ENCODE data around the gene AFG1L. TPM values are rescaled to one million over a fixed set of nuclear protein-coding genes. Genes with fewer than 3 reads are reported as not detected.
A peak's percentile ranks its signal among the peaks of the same experiment; 100 is the strongest.
"Not testable (repeated sequence)": the region's sequence is repeated elsewhere in the genome, so short reads cannot be mapped to it uniquely, and the experiment has no call there.

Gene AFG1L
- total and polyA plus RNA-seq, 12 donors: 2.5 to 13.5 (median 6.6) TPM

- Histone ChIP-seq H3K27me3 (no peaks in the 10 kb centered on the region), H3K27ac (no peak overlapping the region), H3K9me3 (replicated peaks in 1 of 3) (no peaks in the 10 kb centered on the region), H3K36me3 (replicated peaks in 1 of 2) (no peaks in the 10 kb centered on the region), H3K4me1 (replicated peaks in 1 of 2) (peaks cover 10 to 13% of the 10 kb centered on the region in 2 donors), H3K4me3 (no peak overlapping the region)
- intact Hi-C loops (cut with DNase I): no loop called here
- TF ChIP-seq, protein P1, sequence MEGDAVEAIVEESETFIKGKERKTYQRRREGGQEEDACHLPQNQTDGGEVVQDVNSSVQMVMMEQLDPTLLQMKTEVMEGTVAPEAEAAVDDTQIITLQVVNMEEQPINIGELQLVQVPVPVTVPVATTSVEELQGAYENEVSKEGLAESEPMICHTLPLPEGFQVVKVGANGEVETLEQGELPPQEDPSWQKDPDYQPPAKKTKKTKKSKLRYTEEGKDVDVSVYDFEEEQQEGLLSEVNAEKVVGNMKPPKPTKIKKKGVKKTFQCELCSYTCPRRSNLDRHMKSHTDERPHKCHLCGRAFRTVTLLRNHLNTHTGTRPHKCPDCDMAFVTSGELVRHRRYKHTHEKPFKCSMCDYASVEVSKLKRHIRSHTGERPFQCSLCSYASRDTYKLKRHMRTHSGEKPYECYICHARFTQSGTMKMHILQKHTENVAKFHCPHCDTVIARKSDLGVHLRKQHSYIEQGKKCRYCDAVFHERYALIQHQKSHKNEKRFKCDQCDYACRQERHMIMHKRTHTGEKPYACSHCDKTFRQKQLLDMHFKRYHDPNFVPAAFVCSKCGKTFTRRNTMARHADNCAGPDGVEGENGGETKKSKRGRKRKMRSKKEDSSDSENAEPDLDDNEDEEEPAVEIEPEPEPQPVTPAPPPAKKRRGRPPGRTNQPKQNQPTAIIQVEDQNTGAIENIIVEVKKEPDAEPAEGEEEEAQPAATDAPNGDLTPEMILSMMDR (IDR thresholded peaks at IDR 0.05): no peak
- TF ChIP-seq POLR2A (IDR thresholded peaks at IDR 0.05): no peak
- WGBS, 4 donors: 70 to 87% (median 75%) methylated on average over 1 of the region's 1 CpG
- no peak for DNase-seq
Measured at GRCh38 chr6:108448481-108448880, 153.6 kb downstream of the AFG1L start.

DNA sequence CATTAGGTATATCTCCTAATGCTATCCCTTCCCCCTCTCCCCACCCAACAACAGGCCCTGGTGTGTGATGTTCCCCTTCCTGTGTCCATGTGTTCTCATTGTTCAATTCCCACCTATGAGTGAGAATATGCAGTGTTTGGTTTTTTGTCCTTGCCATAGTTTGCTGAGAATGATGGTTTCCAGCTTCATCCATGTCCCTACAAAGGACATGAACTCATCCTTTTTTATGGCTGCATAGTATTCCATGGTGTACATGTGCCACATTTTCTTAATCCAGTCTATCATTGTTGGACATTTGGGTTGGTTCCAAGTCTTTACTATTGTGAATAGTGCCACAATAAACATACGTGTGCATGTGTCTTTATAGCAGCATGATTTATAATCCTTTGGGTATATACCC is 154.9 kb downstream of the AFG1L start:
- 100% methylated on average over 1 of the region's 1 CpG; no CpG with 5 or more reads in 3 of the 4 donors for WGBS, 4 donors
- intact Hi-C loops (cut with DNase I); H3K9me3 ChIP-seq (replicated peaks in 1 of 3): not testable (repeated sequence)

DNA sequence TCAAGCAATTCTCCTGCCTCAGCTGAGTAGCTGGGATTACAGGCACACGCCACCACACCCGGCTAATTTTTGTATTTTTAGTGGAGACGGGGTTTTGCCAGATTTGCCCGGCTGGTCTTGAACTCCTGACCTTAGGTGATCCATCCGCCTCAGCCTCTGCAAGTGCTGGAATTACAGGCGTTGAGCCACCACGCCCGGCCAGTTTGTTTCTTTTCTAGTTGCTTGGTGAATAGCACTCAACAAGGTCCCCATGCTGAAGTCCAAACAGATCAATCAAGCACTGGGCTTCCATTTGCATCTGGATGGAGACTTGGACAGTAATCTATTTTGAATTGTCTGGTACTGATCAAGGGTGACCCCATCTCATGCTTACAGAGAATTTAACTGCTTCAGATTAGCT is 157.0 kb downstream of the AFG1L start:
- H3K27ac ChIP-seq: no peak overlapping the region
- H3K27me3 ChIP-seq: no peaks in the 10 kb centered on the region
- no peak overlapping the region for H3K4me3 ChIP-seq
- H3K9me3 ChIP-seq (replicated peaks in 1 of 3): no peaks in the 10 kb centered on the region
- H3K36me3 ChIP-seq (replicated peaks in 1 of 2): no peaks in the 10 kb centered on the region
- peaks cover 16 to 21% of the 10 kb centered on the region in 2 donors for H3K4me1 ChIP-seq (replicated peaks in 1 of 2)
- intact Hi-C loops (cut with DNase I): no loop called here
- 91 to 96% (median 94%) methylated on average over 8 of the region's 8 CpGs for WGBS, 4 donors
- DNase-seq: no peak
- no peak for TF ChIP-seq POLR2A (IDR thresholded peaks at IDR 0.05)
- TF ChIP-seq, protein P1 (IDR thresholded peaks at IDR 0.05): no peak

More for the DNA sequence above, 154.9 kb downstream of the AFG1L start:
- H3K36me3 ChIP-seq (replicated peaks in 1 of 2); H3K4me3 ChIP-seq; H3K27me3 ChIP-seq; H3K27ac ChIP-seq; DNase-seq: not testable (repeated sequence)
- peaks cover 16 to 21% of the 10 kb centered on the region in 2 donors for H3K4me1 ChIP-seq (replicated peaks in 1 of 2)

DNA sequence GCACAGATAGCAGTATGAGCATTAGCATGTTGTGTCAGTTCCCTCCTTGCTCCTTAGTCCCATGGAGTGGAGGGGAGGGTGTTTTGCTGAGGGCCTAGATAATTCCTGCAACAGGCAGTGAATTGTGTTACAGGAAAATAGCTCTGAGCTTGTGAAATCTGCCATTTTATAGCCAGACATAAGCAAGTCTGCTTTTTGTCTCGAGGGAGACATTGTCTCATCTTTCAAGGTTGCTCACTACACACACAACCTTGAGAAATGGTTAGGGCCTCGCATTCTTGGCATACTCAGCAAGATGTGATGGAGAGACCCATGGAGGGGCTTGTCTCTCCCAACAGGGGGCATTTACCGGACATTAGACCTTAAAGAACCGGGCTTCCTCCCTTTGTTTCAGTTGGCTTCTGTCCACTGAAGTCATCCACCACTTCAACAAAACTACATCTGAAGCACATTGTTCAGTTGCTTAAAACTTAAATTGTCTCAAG is 157.9 kb downstream of the AFG1L start:
- WGBS, 4 donors: 30 to 46% (median 34%) methylated on average over 4 of the region's 4 CpGs
- Histone ChIP-seq H3K36me3 (replicated peaks in 1 of 2) (no peaks in the 10 kb centered on the region), H3K27ac (peak overlapping the region in 2 of 5 donors; percentile 23 to 30), H3K27me3 (no peaks in the 10 kb centered on the region), H3K9me3 (replicated peaks in 1 of 3) (no peaks in the 10 kb centered on the region), H3K4me3 (no peak overlapping the region), H3K4me1 (replicated peaks in 1 of 2) (peaks cover 16 to 21% of the 10 kb centered on the region in 2 donors)
- intact Hi-C loops (cut with DNase I): no loop called here
- peak in 2 of 7 donors; percentile 13 to 16 for DNase-seq
- TF ChIP-seq, protein P1 (IDR thresholded peaks at IDR 0.05): no peak
- TF ChIP-seq POLR2A (IDR thresholded peaks at IDR 0.05): no peak

DNA sequence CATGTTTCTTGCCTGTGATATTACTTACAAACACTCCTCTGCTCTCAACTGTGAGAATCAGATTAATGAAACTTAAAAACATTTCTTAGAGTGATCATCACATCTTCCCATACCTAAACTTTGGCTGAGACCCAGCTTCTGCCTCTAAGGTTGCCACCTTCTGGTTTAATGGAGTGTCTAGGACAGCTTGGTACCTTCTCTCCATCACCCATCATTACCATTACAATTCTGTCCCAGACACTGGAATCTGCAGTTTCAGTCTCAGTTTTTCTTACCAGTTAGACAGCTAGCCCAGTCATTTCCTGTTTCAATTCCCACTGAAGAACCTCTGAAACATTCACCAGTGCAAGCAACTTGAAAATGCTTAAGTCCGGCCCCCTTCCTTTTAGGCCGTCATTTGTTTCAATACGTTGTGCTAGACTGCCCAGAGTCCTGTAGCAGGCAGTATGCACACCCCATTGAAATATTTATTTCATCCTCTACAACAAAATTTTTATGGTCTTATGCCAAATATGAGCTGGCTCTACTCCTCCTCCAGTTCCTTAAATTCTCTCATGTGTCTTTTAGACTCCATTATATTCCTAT is 158.8 kb downstream of the AFG1L start:
- no peaks in the 10 kb centered on the region for H3K27me3 ChIP-seq
- intact Hi-C loops (cut with DNase I): no loop called here
- no peak for TF ChIP-seq POLR2A (IDR thresholded peaks at IDR 0.05)
- TF ChIP-seq, protein P1 (IDR thresholded peaks at IDR 0.05): no peak
- peak in 1 of 7 donors; percentile 7 for DNase-seq
- no peaks in the 10 kb centered on the region for H3K36me3 ChIP-seq (replicated peaks in 1 of 2)
- peaks cover 16 to 21% of the 10 kb centered on the region in 2 donors for H3K4me1 ChIP-seq (replicated peaks in 1 of 2)
- 36 to 63% (median 59%) methylated on average over 3 of the region's 3 CpGs for WGBS, 4 donors
- peak overlapping the region in 1 of 5 donors; percentile 1 for H3K27ac ChIP-seq
- no peaks in the 10 kb centered on the region for H3K9me3 ChIP-seq (replicated peaks in 1 of 3)
- no peak overlapping the region for H3K4me3 ChIP-seq

All from adrenal gland (tissue), 12 donors.